HCEC 1CT (cell line): Measurements from ENCODE around the gene TPMT.
"Not testable (repeated sequence)": the region's sequence is repeated elsewhere in the genome, so short reads cannot be mapped to it uniquely, and the experiment has no call there.

ENCODE experiments used
- DNase-seq: peaks from one replicate; pipeline ENCODE4 v3.0.0-alpha.2; 2017

TPMT gene

DNA sequence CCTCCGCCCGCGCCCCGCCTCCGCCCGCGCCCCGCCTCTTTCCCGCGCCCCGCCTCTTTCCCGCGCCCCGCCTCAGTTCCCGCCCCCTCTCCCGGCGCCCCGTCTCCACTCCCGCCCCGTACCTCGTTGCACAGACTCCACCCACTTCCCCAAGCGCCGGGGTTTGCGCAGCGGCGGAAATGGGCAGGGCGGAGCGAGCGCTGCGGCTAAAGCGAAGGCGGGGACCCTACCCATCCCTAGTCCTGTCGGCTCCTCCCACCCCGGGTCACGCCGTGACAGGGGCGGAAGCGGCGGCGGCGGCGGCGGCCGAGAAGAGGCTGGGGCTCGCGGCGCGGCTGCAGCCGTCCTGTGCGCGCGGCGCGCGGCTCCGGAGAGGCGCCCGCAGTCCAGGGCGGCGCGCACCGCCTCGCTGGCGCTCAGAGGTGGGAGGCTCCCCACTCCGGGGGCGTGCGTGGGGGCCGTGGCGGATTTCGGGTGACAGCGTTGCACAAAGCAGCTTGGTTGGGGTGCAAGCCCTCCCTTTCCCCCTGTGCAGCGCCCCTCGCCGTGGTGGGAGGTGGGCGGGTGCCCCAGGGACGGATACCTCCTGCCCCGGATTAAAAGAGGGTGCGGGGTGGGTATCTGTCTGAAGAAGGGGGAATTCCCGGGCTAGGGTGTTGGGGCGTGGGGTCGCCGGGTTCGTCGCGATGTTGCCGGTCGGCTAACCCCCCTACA lies 430 bp upstream of the TPMT start, which contains the start of gene KDM1B:
TSS of gene KDM1B (plus strand) at position 273 of the 714 bp plus-strand sequence. CDS start 4,474 bp downstream, outside the sequence.
- DNase-seq = peak; percentile 99

DNA sequence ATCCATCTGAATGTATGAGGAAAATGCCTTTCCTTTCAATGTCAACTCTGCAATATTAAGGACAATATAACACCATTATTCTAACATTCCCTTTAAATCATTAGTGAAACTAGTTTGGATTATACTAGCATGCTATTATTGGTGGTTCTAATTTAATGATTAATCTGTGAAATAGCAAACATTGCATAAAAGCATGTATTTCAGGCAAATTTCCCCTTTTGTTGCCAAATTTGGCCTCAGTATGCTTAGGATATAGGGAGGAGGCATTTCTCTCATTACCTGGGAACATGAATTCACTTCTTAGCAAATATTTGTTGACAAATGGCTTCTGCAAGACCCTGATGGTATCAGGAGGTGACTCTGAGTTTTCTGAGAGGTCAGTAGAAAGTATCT lies 1.6 kb downstream of the TPMT start:
- no peak for DNase-seq

DNA sequence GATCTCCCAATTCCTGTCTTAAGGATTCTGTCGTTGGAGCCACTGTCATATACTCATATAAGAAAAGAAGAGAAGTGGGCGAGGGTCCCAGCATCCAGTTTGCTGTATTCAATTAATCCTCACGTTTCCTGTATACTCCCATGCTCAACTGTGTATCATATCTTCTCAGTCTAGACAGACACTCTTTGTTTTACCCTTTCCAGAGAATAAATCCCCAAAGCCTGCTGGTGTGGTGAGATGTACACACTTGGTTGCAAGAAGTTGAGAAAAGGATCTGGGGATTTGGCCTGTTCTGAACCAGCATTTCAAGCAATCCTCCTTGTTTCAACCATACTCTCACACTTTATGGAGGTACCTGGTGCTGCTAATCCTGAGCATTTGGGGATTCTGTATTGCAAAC lies 3.1 kb downstream of the TPMT start:
- no peak for DNase-seq

DNA sequence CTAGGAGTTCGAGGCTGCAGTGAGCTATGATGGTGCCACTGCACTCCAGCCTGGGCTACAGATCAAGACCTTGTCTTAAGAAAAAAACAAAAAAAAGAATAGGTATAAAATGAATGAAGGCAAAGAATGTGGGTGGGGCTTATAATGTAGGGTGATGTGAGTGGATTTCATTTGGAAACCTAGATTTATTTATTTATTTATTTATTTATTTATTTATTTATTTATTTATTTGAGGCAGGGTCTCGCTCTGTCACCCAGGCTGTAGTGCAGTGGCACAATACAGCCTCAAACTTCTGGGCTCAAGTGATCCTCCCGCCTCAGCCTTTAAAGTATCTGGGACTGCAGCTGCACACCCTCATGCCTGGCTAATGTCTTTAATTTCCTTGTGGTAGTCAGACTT lies 3.5 kb downstream of the TPMT start:
- DNase-seq = not testable (repeated sequence)

DNA sequence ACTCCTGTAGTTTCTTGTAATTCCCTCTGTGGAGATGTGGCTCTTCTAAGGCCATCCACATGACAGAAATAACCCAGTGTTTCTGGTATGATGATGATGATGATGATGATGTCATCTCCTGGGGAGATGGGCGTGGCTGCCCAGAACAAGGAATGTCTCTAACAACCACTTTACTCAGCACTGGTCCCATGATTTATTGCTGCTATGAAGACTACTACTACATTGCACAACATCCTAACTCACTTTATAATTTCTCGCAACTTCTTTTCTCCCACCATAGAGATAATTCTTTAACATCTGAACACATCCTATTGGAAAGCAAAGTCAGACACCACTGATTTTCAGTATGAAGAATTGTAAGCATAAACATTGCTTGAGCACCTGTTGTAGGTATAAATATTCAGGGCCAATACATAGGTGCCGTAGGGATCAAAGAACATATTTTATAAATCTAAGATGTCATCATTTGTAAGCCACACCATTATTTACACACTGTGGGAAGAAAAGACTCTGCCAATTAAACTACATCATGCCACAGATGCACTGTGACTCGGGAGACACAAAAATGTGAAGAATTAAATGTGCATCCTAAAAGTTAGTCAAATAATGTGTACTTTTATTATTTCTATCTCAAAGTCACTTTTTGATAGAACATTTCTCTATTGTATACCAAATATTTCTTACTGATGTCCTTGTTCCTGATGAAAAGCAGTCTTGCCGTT lies 6.4 kb downstream of the TPMT start:
- DNase-seq = peak; percentile 91

DNA sequence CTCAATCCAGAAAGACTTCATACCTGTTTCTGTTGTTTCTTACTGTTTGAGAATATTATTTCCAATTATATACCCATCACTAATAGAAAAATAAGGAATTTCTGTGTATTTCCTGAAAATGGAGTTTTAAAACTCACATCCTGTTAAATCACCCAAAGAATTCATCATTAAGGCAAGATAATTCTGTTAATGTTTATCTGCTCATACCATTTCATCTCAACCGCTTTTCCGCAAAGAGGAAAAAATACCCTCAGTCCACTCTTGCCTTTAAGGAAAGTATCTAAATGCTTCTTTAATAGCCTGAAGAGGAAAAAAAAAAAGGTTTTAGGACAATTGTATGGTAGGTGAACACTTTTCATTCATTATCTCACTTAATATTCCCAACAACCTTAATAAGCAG lies 7.3 kb downstream of the TPMT start:
- no peak for DNase-seq

DNA sequence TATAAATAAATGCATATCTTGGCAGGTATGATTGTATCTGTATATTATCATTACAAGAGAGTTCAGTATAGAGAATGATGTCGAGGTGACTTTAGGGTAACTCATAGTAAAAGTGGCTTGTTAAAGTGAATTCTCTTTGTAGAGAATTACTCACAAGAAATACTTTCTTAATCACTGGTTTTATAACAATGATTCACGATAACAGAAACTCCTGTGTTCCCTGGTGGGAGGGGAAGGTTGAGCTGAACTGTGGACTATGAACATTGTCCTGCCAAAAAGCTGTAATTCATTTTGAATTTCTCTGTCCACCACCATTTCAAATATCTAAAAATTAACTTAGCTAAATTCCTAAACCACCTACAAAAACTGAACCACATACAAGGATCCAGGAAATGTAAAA lies 7.7 kb downstream of the TPMT start:
- DNase-seq = peak; percentile 72

DNA sequence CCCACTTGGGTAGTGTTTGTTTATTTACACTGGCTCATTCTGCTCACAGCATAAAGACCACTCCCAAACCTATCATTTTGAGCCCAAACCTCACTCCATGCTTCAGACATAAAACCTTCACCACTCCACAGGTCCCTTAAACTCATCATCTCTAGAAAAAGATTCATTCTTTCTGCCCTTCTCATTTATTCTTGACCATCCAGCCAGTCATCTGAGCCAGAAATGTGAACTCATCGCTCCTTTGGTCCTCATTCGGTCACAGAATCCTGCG lies 12.4 kb downstream of the TPMT start:
- no peak for DNase-seq

DNA sequence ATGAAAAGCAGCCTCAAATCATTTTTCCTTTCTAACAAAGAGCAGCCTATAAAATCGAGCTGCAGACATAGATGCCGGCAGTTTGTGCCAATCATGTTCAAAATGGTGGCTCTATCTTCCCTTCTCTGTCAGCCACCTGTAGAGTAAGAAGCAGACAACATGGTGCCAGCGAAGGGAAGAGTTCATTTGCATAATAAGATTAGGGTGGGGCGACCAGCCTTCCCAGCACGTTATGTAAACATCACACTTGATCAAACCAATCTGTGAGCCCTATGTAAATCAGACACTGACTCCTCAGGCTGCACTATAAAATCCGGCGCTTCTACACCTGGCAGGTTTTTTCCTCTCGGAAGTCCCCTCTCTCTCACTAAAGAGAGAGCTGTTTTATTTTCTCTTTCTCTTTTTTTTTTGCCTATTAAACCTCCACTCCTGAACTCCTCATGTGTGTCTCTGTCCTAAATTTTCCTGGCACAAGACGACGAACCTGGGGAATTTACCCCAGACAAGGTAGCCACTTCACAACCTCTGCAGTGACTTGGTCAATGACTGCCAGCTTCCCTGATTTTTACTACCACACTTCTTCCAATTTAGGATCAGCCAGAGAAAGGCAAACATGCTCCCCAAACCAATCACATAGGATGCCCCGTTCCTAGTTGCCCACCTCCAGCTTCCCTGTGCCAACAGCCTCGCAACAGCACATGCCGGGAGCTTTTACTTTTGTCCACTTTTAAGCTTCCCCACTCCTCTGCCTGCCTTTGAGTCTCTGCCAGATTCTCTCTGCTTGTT lies 12.9 kb downstream of the TPMT start:
- DNase-seq = no peak

DNA sequence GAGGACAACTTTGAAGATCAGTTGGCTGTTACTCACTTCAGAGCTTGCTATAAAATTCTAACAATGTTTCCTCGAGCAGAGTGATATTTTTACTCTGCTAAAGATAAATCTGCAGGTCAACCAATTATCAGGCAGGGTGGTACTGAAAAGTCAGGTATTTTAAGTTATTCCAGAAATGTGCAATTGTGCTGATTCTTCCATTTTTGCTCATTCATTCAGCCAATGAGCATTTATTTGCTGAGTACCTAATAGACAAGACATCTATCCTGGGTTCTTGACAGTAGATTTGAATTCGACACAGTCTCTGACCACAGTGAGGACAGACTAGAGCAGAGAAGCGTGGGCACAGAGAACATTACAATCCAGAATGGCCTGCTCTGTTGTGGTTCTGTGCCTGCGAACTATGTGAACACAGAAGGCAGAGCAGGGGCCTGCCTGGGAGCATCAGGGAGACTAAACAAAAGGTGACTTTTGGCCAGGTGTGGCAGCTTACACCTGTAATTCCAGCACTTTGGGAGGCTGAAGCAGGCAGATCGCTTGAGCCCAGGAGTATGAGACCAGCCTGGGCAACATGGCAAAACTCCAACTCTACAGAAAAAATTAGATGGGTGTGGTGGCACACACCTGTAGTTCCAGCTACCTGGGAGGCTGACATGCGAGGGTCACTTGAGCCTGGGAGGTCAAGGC lies 14.8 kb downstream of the TPMT start:
- no peak for DNase-seq

DNA sequence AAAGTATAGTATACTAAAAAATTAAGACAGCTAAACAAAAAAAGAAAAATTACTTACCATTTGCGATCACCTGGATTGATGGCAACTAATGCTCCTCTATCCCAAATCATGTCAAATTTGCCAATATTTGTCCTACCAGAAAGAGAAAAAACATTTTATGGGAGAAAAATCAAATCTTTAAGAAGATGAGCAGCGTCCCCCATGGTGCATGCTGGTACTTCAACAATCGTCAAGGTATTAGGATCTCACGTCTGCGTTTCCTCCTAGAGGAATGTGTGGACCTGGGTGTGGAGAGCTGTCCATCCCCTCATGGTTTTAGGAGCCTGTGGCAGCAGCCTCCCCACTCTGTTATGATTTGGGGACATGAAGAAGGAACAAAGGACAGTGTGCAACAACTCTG lies 16.0 kb downstream of the TPMT start:
- no peak for DNase-seq

DNA sequence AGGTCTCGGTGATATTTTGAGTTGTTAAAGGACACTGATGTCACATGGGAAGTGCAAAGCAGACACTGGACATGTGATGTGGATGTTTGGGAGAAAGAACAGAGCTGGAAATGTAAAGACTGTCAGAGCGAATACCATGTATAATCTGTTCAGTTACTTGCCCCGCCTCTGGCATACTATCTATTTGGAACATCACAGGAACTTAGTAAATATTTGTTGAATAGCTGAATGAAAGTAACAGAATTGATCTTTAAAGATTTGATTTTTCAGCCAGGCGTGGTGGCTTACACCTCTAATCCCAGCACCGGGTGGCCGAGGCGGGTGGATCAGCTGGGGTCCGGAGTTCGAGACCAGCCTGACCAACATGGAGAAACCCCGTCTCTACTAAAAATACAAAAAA lies 18.6 kb downstream of the TPMT start:
- no peak for DNase-seq

DNA sequence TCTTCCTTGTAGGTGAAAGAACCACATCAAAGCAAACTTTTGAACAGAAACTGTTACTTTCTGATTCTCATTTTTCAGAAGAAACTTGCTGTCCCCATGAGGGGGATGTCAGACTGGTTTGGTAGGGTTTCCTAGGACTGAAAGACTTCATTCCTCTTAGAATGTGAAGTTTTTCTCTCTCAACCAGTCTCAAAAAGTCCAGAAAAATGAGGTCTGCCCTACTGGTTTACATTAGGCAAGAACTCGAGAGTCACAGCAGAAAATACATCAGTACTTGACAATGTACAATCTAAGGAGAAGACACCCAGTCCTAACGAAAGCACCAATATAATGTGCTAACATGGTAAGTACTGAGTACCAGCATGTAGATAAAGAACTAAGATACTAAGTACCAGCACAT lies 19.7 kb downstream of the TPMT start:
- no peak for DNase-seq

DNA sequence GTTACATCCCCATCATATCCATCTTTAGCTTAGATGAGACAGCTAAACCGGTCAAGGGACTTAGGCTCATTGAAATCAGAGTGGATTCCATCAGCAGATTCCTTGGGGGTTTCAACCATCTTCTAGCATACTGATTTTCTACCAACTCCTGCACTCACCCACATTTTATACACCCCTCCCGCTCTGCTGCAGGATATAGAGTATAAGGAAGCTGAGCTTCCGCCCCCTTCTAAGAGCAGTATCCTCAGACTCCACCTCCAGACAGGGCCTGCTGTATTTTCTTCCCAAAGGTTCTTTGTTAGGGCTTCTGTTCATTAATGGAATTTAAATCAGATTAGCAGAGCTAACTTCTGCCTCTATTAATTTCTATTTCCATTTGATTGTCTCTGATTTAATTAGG lies 22.5 kb downstream of the TPMT start:
- DNase-seq = no peak

DNA sequence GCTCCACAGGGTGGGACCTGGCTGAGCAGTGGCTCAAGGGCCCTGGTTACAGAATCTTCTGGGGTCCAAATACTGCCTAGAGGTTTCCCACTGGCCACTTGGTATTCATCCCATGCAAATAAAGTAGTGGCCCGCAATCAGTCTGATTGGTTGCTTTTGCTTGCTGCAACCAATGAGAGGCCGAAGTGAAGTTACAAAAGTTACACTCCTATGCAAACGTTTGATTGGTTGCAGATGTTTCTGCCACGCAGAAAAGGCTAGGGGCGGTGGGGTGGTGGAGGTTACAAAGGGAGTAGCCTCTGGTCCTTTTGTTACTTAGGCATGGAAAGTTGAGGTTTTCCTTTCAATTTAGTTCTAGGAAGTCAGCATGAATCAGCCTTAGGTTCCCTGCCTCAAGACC lies 28.8 kb downstream of the TPMT start:
- DNase-seq = no peak

DNA sequence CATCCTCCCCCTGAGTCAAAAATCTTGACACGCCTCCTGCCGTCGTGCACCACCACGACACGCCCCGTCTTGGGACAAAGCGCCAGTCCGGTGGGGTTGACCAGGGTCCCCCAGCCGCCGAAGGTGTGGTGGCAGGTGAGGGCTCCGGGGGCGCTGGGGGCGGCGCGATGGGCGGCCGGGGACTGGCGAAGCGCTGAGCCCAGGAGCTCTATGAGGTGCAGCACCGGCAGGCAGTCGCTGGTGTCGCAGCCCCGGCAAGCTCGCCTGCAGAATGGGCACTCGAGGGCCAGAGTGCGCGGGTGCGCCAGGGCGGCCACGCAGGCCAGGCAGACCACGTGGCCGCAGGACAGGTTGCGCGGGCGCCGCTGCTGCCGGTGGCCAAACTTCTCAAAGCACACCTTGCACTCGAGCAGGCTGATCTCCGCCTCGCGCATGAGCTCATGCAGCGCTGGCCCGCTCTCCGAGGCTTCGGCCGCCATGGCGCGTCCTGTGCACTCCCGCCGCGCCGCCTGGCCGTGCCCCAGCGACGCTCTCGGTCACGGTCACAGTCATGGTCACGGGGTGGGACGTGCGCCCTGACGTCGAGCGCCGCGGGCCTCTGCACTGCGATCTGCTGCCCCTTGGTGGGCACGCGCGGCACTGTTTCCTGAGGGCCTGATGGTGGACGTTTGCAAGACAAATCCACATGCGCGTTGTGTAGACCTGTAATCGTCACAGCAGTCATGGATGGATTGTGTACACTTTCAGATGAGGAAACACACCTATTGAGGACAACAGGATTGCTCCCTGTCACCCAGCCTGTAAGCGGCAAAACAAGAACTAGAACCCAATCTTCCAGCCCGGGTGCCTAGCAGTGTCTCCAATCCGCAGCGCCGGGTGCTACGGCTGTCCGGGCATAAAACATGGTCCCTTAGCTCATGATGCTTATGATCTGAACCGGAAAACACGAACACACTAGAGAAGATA lies 32.5 kb downstream of the TPMT start, which contains the start of gene NHLRC1:
TSS of gene NHLRC1 (minus strand) at position 550 of the 966 bp plus-strand sequence. CDS start at position 479, 71 bp downstream.
- peak; percentile 78 for DNase-seq

DNA sequence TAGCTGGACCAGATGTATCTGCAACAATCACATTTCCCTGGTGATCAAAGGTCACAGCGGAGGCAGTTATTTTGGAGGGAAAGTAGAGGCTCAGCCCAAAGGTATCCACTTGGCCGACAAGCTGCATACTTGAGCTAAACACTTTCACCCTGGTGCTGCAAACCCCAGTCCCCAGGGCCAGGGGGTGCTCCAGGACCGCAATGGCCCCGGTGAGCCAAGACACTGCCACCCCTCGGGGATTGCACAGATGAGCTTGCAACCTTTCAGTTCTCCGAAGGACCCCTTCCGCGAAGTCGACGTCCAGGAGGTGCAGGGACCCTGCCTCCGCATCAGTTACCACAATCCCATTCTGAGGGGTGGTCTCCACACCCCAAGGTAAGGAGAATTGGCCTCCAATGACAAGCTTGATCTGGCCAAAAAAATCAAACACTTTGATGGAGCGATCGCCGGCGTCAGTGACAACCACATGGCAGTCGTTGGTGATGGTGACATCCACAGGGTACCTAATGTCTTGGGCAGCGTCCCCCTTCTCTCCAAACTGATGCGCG lies 33.2 kb downstream of the TPMT start:
- no peak for DNase-seq

DNA sequence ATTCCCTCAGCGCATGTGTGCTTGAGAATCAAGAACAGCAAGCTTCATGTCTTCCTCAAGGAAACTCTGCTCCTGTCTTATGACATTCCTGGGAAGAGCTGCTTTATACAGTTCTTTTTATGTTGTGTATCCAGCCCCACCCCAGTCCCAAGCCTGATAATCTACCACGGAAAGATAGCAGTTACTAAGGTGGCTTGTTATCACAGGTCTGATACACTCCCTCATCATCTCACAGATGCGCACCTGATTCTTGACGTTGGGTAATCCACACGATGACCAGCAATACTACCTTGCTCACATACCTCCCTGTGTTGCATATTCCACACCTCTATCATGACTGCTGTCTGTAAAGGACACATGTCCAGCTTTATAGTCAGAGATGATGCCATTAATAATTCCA lies 35.6 kb downstream of the TPMT start:
- DNase-seq = no peak

DNA sequence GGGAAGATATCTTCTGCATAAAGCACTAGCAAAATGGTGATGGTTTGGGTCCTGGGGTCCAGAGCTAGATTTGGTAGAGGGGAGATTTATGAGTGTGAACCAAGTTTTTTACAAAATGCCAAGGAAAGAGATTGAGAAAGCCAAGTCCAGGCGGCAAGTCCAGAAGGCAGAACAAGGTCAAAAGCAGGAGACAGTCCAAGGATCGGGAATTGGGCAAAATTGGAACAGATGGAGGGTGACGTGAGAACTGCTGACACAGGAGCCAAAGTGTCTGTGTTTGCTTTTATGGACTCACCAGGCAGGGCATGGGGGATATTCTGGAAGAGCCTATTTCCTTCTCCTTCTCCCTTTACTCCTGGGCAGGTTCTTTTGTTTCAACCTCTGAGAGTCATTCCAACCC lies 36.5 kb downstream of the TPMT start:
- DNase-seq = no peak

DNA sequence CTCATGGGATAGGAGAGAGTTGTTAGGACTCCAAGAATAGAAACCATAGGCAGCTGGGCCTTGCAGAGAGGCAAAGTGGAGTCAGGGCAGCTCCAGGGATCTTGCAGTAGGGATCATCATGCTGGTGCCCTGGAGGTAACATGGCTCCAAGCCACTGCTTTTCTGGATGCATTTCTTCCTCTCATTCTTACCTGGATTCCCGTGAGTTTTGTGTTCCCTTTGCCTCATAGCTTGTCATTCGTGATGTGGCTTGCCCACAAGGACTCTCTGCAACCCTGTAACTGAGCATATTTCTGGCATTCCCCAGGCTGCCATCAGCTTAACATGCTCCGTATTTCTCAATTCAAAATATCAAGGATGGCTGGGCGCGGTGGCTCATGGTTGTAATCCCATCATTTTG lies 37.7 kb downstream of the TPMT start:
- DNase-seq = no peak

DNA sequence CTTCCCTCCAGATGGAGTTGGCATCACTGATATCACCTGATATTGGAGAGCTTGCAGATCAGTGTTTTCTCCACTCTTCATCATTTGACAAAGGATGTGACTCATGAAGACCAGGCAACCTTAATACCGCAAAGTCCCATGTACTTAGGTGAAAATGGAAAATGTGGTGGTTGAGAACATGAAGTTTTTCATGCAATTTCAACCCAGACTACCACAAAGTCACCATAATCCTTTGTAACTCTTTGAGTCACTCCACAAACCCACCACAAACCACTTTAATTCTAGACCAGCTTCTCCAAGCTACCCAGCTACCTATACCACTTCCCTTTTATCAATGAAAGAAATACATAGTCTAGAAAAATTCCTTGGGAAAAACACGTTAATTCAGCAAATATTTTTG lies 39.5 kb downstream of the TPMT start:
- no peak for DNase-seq

DNA sequence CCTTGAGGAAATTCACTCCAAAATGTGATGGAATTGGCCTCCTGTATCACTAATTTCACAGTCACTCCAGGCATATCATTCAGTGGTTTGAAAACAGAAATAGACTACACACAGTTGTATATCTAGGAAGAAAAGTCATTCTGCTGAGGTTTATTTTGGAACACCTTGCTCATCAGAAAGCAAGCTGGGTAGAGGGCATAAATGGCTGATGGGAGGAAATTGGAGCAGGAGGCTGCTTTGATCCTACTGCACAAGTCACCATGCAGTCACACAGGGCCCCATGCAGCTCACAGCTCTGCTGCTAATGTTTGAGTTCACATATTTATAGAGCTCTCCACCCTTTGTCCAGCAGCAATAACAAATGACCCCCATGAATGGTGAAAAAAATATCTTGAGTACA lies 44.7 kb downstream of the TPMT start:
- DNase-seq = no peak
